WI38 (cell line): ENCODE measurements around the gene SLC4A1AP.
"Not testable (repeated sequence)": the region's sequence is repeated elsewhere in the genome, so short reads cannot be mapped to it uniquely, and the experiment has no call there.

Source experiments
- H3K4me3 ChIP-seq: 2 replicates; pipeline ENCODE4 v1.5.1; 2011; ENCODE audit warnings: low read depth, mild to moderate bottlenecking, control low read depth, low read length
- CTCF ChIP-seq: IDR thresholded peaks from 2 replicates; pipeline ENCODE4 v1.5.1; 2012; ENCODE audit warnings: low read depth, mild to moderate bottlenecking, control low read depth, low read length

SLC4A1AP gene

DNA sequence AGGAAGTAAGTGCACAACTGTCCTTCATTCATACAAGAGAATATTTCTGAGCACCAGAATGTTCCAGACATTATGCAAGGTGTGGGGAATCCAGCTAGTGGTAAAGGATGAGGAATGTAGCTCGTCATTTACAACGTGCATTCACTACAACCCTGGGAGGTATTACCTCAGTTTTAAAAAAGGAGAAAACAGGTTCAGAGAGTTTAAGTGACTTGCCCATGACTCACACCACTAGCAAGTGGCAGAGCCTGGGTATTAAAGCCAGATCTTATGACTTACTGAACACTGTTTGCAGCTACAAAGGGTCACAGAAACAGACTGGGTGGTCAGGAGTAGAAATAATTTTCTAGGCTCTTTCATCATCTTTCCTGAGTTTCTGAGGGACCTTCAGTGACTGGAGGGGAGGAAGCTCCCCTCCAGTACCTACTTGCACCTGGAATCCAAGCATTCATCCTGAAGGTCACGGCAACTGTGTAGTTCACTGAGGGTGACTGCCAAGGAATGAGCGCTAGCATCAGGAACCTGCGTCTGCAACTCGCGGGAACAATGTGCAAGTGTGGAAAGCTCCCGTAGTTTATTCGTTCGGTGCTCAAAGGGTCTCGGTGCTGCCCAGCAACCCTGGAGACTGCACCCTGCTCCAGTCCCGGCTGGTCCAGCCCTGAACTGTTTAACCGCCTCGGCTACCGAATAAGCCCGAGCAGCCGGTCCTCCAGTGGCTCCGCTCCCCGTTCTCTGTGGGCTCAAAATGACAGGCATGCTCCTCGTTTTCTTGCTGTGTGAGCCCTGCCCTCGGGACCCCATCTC lies 35.5 kb upstream of the SLC4A1AP start:
- no peak for TF ChIP-seq CTCF

DNA sequence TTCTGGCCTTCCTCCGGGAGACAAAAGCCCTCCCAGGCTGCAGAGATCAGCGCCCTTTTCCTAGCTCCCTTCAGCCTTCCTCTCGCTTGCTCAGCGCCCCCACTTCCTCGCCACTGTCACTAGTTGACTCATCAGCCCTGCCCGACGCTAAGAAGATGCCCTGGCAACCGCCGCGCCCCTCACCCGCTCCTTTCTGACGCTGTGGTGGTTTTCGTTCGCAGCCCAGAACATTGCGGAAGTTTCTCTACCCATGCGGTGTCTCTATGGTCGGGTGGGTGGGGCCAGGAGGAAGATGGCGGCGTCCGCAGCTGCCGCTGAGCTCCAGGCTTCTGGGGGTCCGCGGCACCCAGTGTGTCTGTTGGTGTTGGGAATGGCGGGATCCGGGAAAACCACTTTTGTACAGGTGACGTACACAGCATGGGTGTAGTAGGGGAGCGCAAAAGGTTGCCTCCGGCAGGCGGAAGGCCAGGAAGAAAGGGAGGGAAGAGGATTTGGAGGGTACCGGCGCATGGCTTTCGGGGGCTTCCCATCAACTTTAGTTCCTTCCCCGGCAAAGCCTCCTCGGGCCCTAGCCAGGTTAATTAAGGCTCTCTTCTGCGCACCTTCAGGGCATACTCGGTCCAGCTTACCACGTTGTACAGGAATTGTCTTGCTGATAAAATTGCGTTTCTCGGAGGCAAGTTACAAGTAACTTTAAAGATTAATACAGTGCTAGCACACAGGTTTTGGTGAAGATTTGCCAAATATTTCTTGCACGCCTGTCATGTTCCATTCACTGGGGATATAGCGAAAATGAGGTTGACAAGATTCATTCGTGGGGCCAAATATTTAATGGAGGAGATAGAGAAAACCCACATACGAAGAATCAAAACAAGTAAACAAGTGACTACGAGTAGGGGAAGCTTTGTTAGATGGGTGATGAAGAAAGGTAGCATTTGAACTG lies 34.7 kb upstream of the SLC4A1AP start, which contains the start of the genes CCDC121 and GPN1:
TSS of gene CCDC121 (minus strand) at position 246 of the 943 bp plus-strand sequence. CDS start 1,213 bp downstream, outside the sequence.
TSS of gene GPN1 (plus strand) at position 284 of the 943 bp plus-strand sequence. CDS start at position 293, 9 bp downstream.
- H3K4me3 ChIP-seq, result peak within 1 kb of the TSS; percentile 94
- no peak for TF ChIP-seq CTCF

More for the DNA sequence above, 35.5 kb upstream of the SLC4A1AP start:
- H3K4me3 ChIP-seq, result peak overlapping the region; percentile 94

- not testable (repeated sequence) for H3K4me3 ChIP-seq
Measured at GRCh38 chr2:27630257-27630656, 33.4 kb upstream of the SLC4A1AP start.

DNA sequence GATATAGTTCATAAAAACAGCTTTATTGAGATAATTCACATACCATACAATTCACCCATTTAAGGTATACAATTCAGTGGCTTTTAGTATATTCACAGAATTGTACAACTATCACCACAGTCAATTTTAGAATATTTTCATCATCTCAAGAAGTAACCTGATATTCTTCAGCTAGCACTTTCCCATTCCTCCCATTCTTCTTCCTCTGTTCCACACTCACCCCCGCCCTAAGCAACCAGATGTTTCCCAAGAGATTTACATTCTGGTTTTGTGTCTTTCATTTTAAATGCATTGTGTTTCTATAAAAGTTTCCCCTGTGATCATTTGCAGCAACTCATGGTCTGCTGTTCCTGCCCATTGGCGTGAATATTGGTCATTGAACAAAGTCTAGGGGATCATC lies 29.4 kb upstream of the SLC4A1AP start:
- H3K4me3 ChIP-seq, result no peak overlapping the region
- no peak for TF ChIP-seq CTCF

DNA sequence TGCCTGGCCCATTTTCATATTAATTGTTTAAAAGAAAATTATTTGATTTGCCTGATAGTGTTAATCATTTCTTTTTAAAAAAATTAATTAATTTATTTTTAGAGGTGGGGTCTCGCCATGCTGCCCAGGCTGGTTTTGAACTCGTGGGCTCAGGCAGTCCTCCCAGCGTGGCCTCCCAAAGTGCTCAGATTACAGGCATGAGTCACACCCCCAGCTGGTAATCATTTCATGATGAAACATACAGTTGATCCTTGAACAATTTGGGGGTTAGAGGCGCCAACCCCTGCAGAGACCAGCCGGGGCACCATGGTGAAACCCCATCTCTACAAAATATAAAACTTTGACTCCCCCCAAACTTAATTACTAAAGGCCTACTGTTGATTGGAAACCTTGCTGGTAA lies 26.9 kb upstream of the SLC4A1AP start:
- no peak overlapping the region for H3K4me3 ChIP-seq
- no peak for TF ChIP-seq CTCF

DNA sequence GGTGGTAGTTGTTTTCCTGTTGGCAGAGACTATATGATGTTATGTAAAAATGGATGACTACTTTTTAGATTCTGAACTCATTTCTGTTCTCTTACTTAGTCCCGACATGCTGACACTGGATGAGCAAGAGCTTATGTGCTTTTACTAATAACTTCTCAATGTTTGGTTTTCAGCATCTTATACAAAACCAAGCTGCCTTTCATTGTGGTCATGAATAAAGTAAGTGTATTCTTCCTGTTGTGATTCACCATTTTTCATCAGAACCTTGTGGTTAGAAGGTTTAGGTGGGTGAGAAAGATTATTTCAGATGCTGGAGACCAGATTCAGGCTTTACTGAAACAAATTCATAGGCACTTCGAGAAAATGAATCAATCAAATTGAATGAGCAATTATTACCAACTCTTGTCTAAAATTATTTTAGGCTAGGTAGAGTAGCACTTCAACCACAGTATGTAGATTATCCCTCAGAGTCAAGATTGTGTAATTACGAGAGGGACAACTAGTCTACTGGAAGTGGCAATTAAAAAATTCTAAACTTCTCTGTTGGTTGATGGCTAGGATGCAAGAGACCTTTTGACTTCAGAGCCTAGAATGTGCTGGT lies 25.6 kb upstream of the SLC4A1AP start:
- TF ChIP-seq CTCF, result no peak
- no peak overlapping the region for H3K4me3 ChIP-seq

GRCh38 chr2:27638709-27639108 lies 25.0 kb upstream of the SLC4A1AP start:
- H3K4me3 ChIP-seq, result no peak overlapping the region
- TF ChIP-seq CTCF, result no peak
